Measurements from ENCODE around the gene MAGI2.

Gene MAGI2

DNA sequence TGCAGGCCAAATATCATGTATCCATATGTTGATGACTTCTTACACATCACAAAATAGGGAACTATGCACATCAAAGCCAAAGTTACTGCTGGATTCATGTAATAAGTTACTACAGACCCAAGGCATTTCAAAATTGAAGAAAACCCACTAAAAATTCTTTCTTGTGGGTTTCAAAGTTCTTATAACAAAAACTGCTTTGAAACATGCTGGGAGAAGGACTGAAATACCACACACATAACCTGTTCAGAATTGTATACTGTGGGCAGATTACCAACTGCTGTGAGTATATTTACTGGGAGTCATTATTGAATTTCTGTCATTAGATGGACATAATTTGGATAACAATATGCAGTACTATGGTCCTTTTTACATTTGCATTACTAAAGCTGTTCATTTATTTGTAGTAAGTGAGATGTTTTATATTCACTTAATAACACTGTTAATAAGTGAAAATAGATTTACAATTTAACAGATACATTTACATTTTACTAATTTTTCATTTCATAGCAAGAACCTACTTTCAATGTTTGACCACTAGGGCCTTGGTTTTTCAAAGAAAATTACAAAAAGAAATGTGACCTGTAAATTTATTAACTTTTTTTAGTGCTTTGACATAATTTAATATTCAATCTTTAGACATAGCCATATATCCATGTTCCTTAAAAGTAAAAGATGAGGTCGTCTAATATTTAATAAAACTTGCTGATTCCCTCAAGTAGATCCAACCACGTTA, 132.6 kb downstream of the MAGI2 start:
- TF ChIP-seq, protein P1, sequence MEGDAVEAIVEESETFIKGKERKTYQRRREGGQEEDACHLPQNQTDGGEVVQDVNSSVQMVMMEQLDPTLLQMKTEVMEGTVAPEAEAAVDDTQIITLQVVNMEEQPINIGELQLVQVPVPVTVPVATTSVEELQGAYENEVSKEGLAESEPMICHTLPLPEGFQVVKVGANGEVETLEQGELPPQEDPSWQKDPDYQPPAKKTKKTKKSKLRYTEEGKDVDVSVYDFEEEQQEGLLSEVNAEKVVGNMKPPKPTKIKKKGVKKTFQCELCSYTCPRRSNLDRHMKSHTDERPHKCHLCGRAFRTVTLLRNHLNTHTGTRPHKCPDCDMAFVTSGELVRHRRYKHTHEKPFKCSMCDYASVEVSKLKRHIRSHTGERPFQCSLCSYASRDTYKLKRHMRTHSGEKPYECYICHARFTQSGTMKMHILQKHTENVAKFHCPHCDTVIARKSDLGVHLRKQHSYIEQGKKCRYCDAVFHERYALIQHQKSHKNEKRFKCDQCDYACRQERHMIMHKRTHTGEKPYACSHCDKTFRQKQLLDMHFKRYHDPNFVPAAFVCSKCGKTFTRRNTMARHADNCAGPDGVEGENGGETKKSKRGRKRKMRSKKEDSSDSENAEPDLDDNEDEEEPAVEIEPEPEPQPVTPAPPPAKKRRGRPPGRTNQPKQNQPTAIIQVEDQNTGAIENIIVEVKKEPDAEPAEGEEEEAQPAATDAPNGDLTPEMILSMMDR (IDR thresholded peaks at IDR 0.05; ENCODE audit: insufficient read depth, missing control alignments): no peak
- FAIRE-seq: no peak
- DNase-seq (ENCODE audit: insufficient read length, low spot score): no peak

GRCh38 chr7:79319369-79319768, 134.1 kb downstream of the MAGI2 start:
- FAIRE-seq (no peak), DNase-seq (ENCODE audit: insufficient read length, low spot score) (no peak)
- TF ChIP-seq, protein P1 (IDR thresholded peaks at IDR 0.05; ENCODE audit: insufficient read depth, missing control alignments): no peak

- TF ChIP-seq, protein P1 (IDR thresholded peaks at IDR 0.05; ENCODE audit: insufficient read depth, missing control alignments): no peak
- FAIRE-seq: no peak
- no peak for DNase-seq (ENCODE audit: insufficient read length, low spot score)
These were observed 135.7 kb downstream of the MAGI2 start for GRCh38 chr7:79317728-79318127.

DNA sequence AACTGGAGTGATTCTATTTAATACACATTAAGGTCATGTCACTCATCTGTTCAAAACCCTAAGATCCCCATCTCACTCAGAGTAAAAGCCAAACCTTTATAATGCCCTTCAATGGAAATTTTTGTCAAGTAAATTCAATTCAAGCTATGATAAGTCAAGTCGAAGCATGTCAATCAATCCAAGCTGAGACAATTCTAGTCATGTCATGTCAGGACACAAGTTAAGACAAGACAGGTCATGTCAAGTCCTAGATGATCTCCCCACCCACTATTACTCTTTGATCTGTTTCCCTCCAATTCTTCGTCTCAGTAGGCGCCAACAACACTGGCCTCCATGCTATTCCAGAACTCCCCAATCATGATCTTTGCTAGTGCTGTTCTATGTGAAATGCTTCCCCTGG, 141.4 kb downstream of the MAGI2 start:
- no peak for FAIRE-seq
- TF ChIP-seq, protein P1 (IDR thresholded peaks at IDR 0.05; ENCODE audit: insufficient read depth, missing control alignments): no peak
- DNase-seq (ENCODE audit: insufficient read length, low spot score): no peak

DNA sequence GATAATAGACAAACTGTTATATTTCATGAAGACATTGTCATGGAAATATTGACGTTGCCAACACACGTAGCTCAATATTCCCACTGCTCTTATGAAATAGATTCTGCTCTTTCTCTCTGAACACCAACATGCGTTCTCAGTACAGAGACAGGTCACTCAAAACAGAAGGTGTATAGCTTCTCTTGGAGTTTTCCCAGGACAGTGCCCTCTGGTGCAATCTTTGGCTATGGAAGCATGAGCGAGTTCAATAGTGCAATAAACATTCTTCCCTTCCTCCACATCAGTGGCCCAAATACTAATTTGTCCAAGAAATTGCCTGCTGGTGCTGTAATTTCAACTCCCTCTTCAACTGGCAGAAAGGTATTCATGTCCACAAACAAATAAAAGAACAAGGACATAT, 145.3 kb downstream of the MAGI2 start:
- FAIRE-seq: no peak
- TF ChIP-seq, protein P1 (IDR thresholded peaks at IDR 0.05; ENCODE audit: insufficient read depth, missing control alignments): no peak
- DNase-seq (ENCODE audit: insufficient read length, low spot score): no peak

DNA sequence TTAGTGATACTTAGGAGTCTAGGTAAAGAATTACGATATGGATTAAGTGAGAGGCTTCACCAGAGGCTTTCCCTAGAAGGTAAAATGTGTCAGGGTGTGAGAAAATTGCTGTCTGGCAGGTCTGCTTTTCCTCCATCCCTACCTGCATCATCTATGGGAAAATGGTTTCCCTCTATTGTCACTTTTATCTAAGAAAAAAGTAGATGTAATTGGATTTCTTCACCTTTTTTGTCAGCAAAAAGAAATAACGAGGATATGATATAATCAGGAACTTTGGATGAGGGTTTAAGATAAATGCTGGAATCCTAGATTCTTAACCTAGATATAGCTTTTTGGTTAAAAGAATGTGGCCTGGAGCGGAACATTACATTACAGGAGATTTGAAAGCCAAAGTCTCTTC, 146.1 kb downstream of the MAGI2 start:
- no peak for FAIRE-seq
- TF ChIP-seq, protein P1 (IDR thresholded peaks at IDR 0.05; ENCODE audit: insufficient read depth, missing control alignments): no peak
- no peak for DNase-seq (ENCODE audit: insufficient read length, low spot score)

DNA sequence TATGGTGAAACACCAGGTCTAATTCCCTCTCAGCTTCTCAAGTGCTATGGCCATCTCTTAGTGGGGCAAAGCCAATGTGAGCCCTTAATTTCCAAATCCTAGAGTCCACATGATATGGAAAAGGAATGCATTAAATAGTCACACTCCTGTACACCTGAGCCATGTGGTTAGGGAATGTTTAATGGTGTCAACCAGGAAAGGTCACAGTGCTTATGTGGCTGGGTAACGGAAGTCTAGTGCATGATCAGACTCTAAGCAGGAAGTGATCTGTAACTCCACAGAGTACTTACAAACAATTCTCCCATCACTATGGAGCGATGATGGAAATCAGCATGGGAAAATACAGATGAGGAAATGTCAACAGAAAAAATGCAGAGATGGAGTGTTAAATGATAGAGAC, 148.8 kb downstream of the MAGI2 start:
- TF ChIP-seq, protein P1 (IDR thresholded peaks at IDR 0.05; ENCODE audit: insufficient read depth, missing control alignments): no peak
- FAIRE-seq (no peak), DNase-seq (ENCODE audit: insufficient read length, low spot score) (no peak)

All from D721Med (cell line).